Spleen (tissue), 11 donors: ENCODE data around the gene CFAP99. TPM values are rescaled to one million over a fixed set of nuclear protein-coding genes. Genes with fewer than 3 reads are reported as not detected.
"Not testable (repeated sequence)": the region's sequence is repeated elsewhere in the genome, so short reads cannot be mapped to it uniquely, and the experiment has no call there.

ENCODE experiments used
- DNase-seq: peaks from one replicate; pipeline ENCODE4 v3.0.0-alpha.2; 2020
- H3K27ac ChIP-seq, 8 donors: fragments of 200-600 bp; sonication (generic) in 7 of 8; 1 replicate in 4 of 8; 2 replicates in 4 of 8; pipeline versions ENCODE4 v1.5.0 to v1.8.0; 2016 to 2021; ENCODE audit warnings: inconsistent platforms in 4 of 8, mild to moderate bottlenecking in 4 of 8, moderate library complexity in 1 of 8
- H3K27me3 ChIP-seq, 7 donors: fragments of 200-600 bp; sonication (generic) in 6 of 7; replicated peaks in 1 of 7; 1 replicate in 4 of 7; 2 replicates in 3 of 7; pipeline versions ENCODE4 v1.5.0 to v1.8.0; 2016 to 2021; ENCODE audit warnings: inconsistent platforms in 3 of 7, mild to moderate bottlenecking in 1 of 7
- H3K36me3 ChIP-seq, 6 donors: fragments of 200-600 bp; sonication (generic) in 5 of 6; 1 replicate in 4 of 6; 2 replicates in 2 of 6; pipeline versions ENCODE4 v1.5.0 to v1.8.0; 2016 to 2021; ENCODE audit warnings: inconsistent platforms in 2 of 6
- H3K4me1 ChIP-seq, 6 donors: fragments of 200-600 bp; sonication (generic) in 5 of 6; 1 replicate in 3 of 6; 2 replicates in 3 of 6; pipeline versions ENCODE4 v1.5.0 to v1.8.0; 2016 to 2021; ENCODE audit warnings: inconsistent platforms in 3 of 6
- H3K4me3 ChIP-seq, 8 donors: fragments of 200-600 bp; sonication (generic) in 7 of 8; 1 replicate in 4 of 8; 2 replicates in 4 of 8; pipeline versions ENCODE4 v1.5.0 to v1.8.0; 2016 to 2021; ENCODE audit warnings: inconsistent platforms in 4 of 8, mild to moderate bottlenecking in 4 of 8, moderate library complexity in 2 of 8
- H3K9me3 ChIP-seq, 8 donors: fragments of 200-600 bp; sonication (generic) in 7 of 8; 1 replicate in 4 of 8; 2 replicates in 4 of 8; pipeline versions ENCODE4 v1.5.0 to v1.8.0; 2016 to 2021; ENCODE audit warnings: inconsistent platforms in 4 of 8
- CTCF ChIP-seq, 11 experiments: fragments of 200-600 bp in 7 of 11; fragments of 450-650 bp in 4 of 11; sonication (generic) in 4 of 11; IDR thresholded peaks in 8 of 11; conservative IDR thresholded peaks in 3 of 11; 1 replicate in 7 of 11; 2 replicates in 4 of 11; pipeline versions ENCODE4 v1.4.0 to v1.8.0; 2016 to 2021; ENCODE audit warnings: antibody characterized with exemption in 11 of 11, inconsistent platforms in 4 of 11, mild to moderate bottlenecking in 1 of 11
- POLR2A ChIP-seq, 3 donors: fragments of 450-650 bp; IDR thresholded peaks; one replicate each; pipeline ENCODE4 v1.5.1; 2017; ENCODE audit warnings: antibody characterized with exemption in 3 of 3, mild to moderate bottlenecking in 1 of 3
- POLR2AphosphoS5 ChIP-seq, 3 donors: sonication (generic); formaldehyde crosslinking; IDR thresholded peaks; one replicate each; pipeline ENCODE4 v1.5.1; 2017; ENCODE audit warnings: antibody characterized with exemption in 3 of 3
- WGBS, 5 donors: extraction: QIAGEN DNeasy Blood & Tissue Kit in 3 of 5; methylation state at CpG; one replicate each; pipeline versions ENCODE4 v1.1.5 to v1.1.7; 2013 to 2018; 5-methylcytosine and 5-hydroxymethylcytosine counted together
- intact Hi-C: fragments of 100-400 bp; cut with DNase I; formaldehyde crosslinking; loops from one replicate; pipeline ENCODE4 v1.15.0; 2023; ENCODE audit warnings: low total_unique reads
- polyA plus RNA-seq, 3 donors: library from polyadenylated mRNA; stranded (reverse); fragments of 200-250 nt; gene quantifications; one replicate each; pipeline ENCODE4 v1.2.1, GENCODE V29; 2013
- total RNA-seq, 7 donors: library from RNA; depleted of rRNA in 3 of 7; stranded (reverse); fragments of >200 nt in 3 of 7; fragmentation: NEBNext Ultra II Directional in 4 of 7; extraction: Animal tissue kit (Norgen Biotek cat#: 25700) in 4 of 7; gene quantifications; one replicate each; pipeline versions ENCODE4 v1.1.0 to v1.2.1, GENCODE V29; 2016 to 2021
- donor health status: healthy with polysubstance abuse.
- donor health status: DM: no; HTN: no; CAD: no; lungs with moderate emphysema.
- donor health status: DM: no; HTN: no; CAD: no.
- donor health status: Bipolar disorder and iron deficiency.
- donor health status: healthy.
- donor health status: DM: no; HTN: no; CAD: no.
- donor health status: DM: yes; HTN: yes; CAD: no.

The CFAP99 gene
- total and polyA plus RNA-seq, 10 donors: 0.13 to 0.22 TPM; not detected in 8

DNA sequence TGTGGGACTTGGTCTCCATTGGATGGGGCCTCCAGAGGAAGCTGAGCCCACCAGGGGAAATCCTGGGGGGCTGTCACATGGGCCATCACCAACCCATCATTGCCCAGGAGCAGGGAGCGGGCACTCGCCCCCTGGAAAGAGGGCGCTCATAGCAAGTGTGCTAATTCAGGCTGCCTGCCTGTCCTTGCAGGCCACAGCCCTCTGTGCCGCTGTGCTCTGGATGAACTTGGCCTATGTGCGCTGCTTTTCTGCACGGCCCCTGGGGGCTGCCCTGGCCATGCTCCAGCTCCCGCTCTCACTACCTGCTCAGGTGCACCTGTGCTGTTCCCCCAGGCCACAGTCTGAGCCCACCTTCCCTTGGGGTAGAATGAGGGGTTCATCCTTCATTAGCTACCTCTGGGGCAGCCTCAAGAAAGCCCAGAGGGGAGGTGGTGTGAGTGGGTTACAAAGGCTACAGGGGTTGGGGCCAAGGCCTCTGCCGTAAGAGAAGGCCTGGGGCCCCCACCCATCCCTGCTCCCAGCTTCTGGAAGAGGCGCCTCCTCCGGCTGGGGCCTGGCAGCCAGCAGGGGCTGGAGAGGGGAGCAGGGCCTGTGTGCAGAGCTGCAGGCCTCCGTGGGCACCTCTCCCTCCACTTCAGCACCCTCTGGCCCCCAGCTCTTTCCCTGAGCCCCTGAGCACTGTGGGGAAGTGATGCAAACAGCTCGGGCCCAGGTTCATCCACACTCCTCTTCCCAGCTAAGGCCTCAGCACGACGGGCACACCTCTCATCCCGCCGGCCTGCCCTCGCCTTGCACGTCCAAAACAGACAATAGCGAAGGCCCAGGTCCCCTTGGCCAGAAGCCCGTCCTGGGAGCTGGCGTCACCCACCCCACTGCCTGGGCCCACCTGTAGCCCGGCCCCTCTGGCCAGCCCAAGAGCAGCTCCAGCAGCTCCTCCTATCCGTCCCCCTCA is 8.9 kb downstream of the CFAP99 start:
- TF ChIP-seq CTCF (IDR thresholded peaks at IDR 0.05 in 8 of 11, conservative IDR thresholded peaks at IDR 0.05 in 3 of 11) (no peak), POLR2AphosphoS5 (IDR thresholded peaks at IDR 0.05) (no peak), POLR2A (IDR thresholded peaks at IDR 0.05) (no peak)
- intact Hi-C loops: no loop called here

GRCh38 chr4:2428496-2429213 is 9.9 kb downstream of the CFAP99 start:
- no peaks in the 10 kb centered on the region for H3K4me1 ChIP-seq
- DNase-seq: no peak
- no peak for TF ChIP-seq CTCF (IDR thresholded peaks at IDR 0.05 in 8 of 11, conservative IDR thresholded peaks at IDR 0.05 in 3 of 11)
- no peak for TF ChIP-seq POLR2A (IDR thresholded peaks at IDR 0.05)
- no peak for TF ChIP-seq POLR2AphosphoS5 (IDR thresholded peaks at IDR 0.05)
- intact Hi-C loops: no loop called here
- WGBS, 5 donors: 75 to 84% (median 77%) methylated on average over 25 of the region's 25 CpGs
- H3K36me3 ChIP-seq: no peaks in the 10 kb centered on the region
- H3K27me3 ChIP-seq: peaks cover 0 to 31% (median 0%) of the 10 kb centered on the region in 7 donors
- H3K9me3 ChIP-seq: no peaks in the 10 kb centered on the region
- no peak overlapping the region for H3K4me3 ChIP-seq
- no peak overlapping the region for H3K27ac ChIP-seq

More for the DNA sequence above, 8.9 kb downstream of the CFAP99 start:
- Histone ChIP-seq H3K4me3 (no peak overlapping the region), H3K27ac (no peak overlapping the region), H3K9me3 (no peaks in the 10 kb centered on the region), H3K36me3 (no peaks in the 10 kb centered on the region), H3K27me3 (peaks cover 0 to 41% (median 0%) of the 10 kb centered on the region in 7 donors), H3K4me1 (no peaks in the 10 kb centered on the region)
- no peak for DNase-seq
- 82 to 92% (median 88%) methylated on average over 17 to 23 of the region's 23 CpGs for WGBS, 5 donors

GRCh38 chr4:2429945-2430757 is 11.4 kb downstream of the CFAP99 start:
- DNase-seq, H3K9me3 ChIP-seq, H3K4me1 ChIP-seq, intact Hi-C loops, H3K27ac ChIP-seq, H3K4me3 ChIP-seq, H3K36me3 ChIP-seq: not testable (repeated sequence)
- WGBS, 5 donors: 63 to 87% (median 74%) methylated on average over 25 to 29 of the region's 49 CpGs
- peaks cover 0 to 23% (median 0%) of the 10 kb centered on the region in 7 donors for H3K27me3 ChIP-seq

DNA sequence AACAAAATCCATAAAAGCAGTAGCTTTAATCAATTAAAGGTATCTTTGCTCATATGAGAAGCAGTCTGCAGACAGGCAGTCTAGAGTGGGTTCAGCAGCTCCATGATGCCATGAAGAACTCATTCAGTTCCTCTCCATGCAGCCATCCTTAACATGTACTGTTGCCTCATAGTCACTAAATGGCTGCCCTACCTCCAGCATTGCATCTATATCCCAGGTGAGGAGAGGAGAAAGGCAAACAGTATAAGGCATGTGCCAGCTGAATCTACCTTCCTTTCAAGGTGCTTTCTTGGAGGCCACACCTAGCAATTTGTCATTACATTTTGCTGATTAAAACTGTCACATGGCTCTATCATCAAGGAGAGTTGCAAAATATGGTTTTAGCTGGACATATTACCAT is 13.2 kb downstream of the CFAP99 start:
- H3K27ac ChIP-seq: no peak overlapping the region
- H3K27me3 ChIP-seq: peaks cover 0 to 7% (median 0%) of the 10 kb centered on the region in 7 donors
- no peak for TF ChIP-seq CTCF (IDR thresholded peaks at IDR 0.05 in 8 of 11, conservative IDR thresholded peaks at IDR 0.05 in 3 of 11)
- no peak for TF ChIP-seq POLR2AphosphoS5 (IDR thresholded peaks at IDR 0.05)
- no peak for DNase-seq
- no peaks in the 10 kb centered on the region for H3K36me3 ChIP-seq
- no peaks in the 10 kb centered on the region for H3K4me1 ChIP-seq
- intact Hi-C loops: no loop called here
- no peaks in the 10 kb centered on the region for H3K9me3 ChIP-seq
- no peak overlapping the region for H3K4me3 ChIP-seq
